ENCODE data around the gene MYLK4. TPM values are rescaled to one million over a fixed set of nuclear protein-coding genes. Genes with fewer than 3 reads are reported as not detected.

MYLK4 gene
- total RNA-seq, 1 donor from 2014 or later = 0.60 TPM

DNA sequence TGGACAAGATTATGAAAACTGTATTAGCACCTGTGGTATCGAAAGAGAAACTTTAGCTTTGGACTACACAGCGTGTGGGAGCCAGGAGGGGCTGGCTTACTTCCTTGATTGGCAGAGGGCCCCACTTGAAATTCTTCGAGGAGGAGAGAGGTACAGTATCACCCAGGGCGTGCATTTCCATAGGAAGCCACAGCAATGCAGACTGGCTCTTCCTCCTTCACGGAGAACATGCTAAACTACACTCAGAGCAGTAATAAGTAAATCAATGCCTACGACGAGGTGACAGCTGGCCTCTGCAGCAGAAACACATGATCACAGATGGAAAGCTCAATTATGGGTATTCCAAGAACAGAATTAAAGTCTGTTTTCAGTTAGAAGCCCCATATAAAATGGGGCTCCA is 44.2 kb downstream of the MYLK4 start:
- no peak overlapping the region for H3K4me3 Mint-ChIP-seq (ENCODE audit: low read depth)
- peaks cover 7% of the 10 kb centered on the region for H3K27me3 Mint-ChIP-seq
- peaks cover 17% of the 10 kb centered on the region for H3K9me3 Mint-ChIP-seq (ENCODE audit: low read depth)
- no peak for DNase-seq (ENCODE audit: low spot score, unreplicated experiment)
- TF ChIP-seq, protein P1, sequence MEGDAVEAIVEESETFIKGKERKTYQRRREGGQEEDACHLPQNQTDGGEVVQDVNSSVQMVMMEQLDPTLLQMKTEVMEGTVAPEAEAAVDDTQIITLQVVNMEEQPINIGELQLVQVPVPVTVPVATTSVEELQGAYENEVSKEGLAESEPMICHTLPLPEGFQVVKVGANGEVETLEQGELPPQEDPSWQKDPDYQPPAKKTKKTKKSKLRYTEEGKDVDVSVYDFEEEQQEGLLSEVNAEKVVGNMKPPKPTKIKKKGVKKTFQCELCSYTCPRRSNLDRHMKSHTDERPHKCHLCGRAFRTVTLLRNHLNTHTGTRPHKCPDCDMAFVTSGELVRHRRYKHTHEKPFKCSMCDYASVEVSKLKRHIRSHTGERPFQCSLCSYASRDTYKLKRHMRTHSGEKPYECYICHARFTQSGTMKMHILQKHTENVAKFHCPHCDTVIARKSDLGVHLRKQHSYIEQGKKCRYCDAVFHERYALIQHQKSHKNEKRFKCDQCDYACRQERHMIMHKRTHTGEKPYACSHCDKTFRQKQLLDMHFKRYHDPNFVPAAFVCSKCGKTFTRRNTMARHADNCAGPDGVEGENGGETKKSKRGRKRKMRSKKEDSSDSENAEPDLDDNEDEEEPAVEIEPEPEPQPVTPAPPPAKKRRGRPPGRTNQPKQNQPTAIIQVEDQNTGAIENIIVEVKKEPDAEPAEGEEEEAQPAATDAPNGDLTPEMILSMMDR (IDR thresholded peaks at IDR 0.05; ENCODE audit: unreplicated experiment) = no peak
- H3K36me3 Mint-ChIP-seq (ENCODE audit: insufficient read depth) = peaks cover 5% of the 10 kb centered on the region
- H3K4me1 Mint-ChIP-seq (ENCODE audit: low read depth) = no peaks in the 10 kb centered on the region
- no peak overlapping the region for H3K27ac Mint-ChIP-seq

DNA sequence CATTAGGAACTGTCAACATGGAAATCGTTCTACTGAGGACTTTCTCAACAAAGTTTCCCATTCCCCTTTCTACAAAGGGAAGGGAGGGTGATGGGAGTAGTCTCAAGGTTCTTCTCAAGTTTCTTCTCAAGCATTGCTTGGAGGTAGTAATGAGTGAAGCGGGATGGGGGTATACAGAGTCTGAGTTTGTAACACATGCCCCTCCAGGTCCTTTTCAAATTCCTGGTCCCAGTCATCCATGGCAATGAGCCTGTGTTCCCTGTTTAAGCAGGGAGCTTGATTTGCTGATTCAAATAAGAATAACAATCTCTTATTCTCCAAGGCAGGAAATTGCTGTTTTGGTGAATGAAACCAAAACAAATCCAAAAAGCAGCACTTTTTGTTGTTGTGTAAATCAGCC is 45.5 kb downstream of the MYLK4 start:
- H3K4me3 Mint-ChIP-seq (ENCODE audit: low read depth) = no peak overlapping the region

DNA sequence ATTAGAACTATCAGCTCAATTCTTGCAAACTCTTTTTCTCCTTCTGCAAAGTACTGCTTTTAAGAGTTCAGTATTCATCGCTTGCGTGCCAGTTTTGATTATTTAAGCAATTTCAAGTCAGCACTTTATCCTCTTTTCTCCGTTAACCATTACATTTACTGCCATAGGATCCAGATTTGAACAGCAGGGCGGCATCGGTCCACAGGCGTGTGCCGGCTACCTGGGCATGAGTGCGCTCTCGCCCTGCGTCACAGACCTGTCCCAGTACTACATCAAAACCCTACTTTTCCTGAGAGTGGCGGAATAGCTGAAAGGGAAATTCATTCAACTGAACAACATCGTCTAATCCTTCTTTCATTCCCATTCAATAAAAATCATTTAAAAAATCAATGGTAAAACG is 53.4 kb downstream of the MYLK4 start:
- no peak for DNase-seq (ENCODE audit: low spot score, unreplicated experiment)
- H3K36me3 Mint-ChIP-seq (ENCODE audit: insufficient read depth) = no peaks in the 10 kb centered on the region
- peaks cover 13% of the 10 kb centered on the region for H3K27me3 Mint-ChIP-seq
- no peak overlapping the region for H3K4me3 Mint-ChIP-seq (ENCODE audit: low read depth)
- no peak overlapping the region for H3K27ac Mint-ChIP-seq
- peaks cover 1% of the 10 kb centered on the region for H3K4me1 Mint-ChIP-seq (ENCODE audit: low read depth)
- H3K9me3 Mint-ChIP-seq (ENCODE audit: low read depth) = no peaks in the 10 kb centered on the region
- TF ChIP-seq, protein P1 (IDR thresholded peaks at IDR 0.05; ENCODE audit: unreplicated experiment) = no peak

More for the DNA sequence above, 45.5 kb downstream of the MYLK4 start:
- no peak for DNase-seq (ENCODE audit: low spot score, unreplicated experiment)
- no peaks in the 10 kb centered on the region for H3K4me1 Mint-ChIP-seq (ENCODE audit: low read depth)
- TF ChIP-seq, protein P1 (IDR thresholded peaks at IDR 0.05; ENCODE audit: unreplicated experiment) = no peak
- H3K27me3 Mint-ChIP-seq = peaks cover 13% of the 10 kb centered on the region
- H3K9me3 Mint-ChIP-seq (ENCODE audit: low read depth) = peaks cover 10% of the 10 kb centered on the region
- H3K36me3 Mint-ChIP-seq (ENCODE audit: insufficient read depth) = peaks cover 5% of the 10 kb centered on the region
- H3K27ac Mint-ChIP-seq = no peak overlapping the region

DNA sequence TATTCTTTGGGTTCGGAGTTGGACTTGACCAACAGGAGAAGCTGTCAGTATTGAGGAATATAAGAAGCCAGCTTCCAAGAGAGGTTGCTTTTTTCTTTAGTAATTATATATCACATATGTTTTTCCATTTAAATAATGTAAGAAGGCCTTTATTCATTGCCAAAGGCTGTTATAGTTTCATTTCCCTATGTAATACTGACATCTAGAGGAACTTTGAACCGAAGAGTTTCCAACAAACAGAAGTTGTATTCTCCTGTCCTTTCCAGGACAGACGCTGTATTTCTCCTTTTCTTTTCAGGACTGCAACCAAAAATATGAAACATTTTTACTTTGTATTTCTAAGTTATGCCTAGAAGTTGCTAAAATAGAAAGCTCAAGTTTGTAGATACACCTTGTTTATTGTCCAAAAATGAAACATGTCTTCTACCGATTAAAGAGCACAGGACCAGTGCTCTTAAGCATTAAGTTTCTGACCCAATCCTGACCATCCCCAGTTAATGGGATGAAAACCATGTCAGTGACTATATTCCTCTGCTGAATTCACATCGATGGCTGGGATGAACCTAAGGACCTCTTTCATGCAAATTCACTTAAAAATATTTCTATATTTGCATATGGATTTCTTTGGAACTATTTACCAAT is 55.1 kb downstream of the MYLK4 start:
- DNase-seq (ENCODE audit: low spot score, unreplicated experiment) = no peak
- Mint-ChIP-seq H3K4me1 (ENCODE audit: low read depth) (peaks cover 1% of the 10 kb centered on the region), H3K27ac (no peak overlapping the region), H3K36me3 (ENCODE audit: insufficient read depth) (no peaks in the 10 kb centered on the region), H3K27me3 (peaks cover 9% of the 10 kb centered on the region), H3K4me3 (ENCODE audit: low read depth) (no peak overlapping the region), H3K9me3 (ENCODE audit: low read depth) (no peaks in the 10 kb centered on the region)
- TF ChIP-seq, protein P1 (IDR thresholded peaks at IDR 0.05; ENCODE audit: unreplicated experiment) = peak; percentile 41

DNA sequence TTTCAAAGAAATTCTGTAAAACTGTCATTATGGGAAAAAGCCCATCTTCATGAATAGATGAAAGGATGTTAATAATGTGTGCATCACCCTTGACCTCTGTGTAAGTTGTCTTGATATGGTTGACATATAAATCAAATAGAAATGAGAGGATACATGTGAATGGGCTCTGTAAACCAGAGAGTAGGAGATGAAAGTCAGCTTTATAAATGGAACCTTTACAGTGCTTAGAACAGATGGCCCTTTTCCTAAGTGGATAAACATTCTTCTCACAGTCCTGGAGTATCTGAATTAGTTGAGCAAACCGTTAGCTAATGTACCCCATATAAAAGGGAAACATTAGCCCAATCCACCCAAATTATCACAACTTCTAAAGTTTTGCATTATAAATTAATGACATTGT is 57.5 kb downstream of the MYLK4 start:
- TF ChIP-seq, protein P1 (IDR thresholded peaks at IDR 0.05; ENCODE audit: unreplicated experiment) = no peak
- DNase-seq (ENCODE audit: low spot score, unreplicated experiment) = no peak
- H3K27me3 Mint-ChIP-seq = peaks cover 5% of the 10 kb centered on the region
- no peaks in the 10 kb centered on the region for H3K36me3 Mint-ChIP-seq (ENCODE audit: insufficient read depth)
- no peak overlapping the region for H3K27ac Mint-ChIP-seq
- peaks cover 1% of the 10 kb centered on the region for H3K4me1 Mint-ChIP-seq (ENCODE audit: low read depth)
- no peak overlapping the region for H3K4me3 Mint-ChIP-seq (ENCODE audit: low read depth)
- H3K9me3 Mint-ChIP-seq (ENCODE audit: low read depth) = no peaks in the 10 kb centered on the region
